ENCODE measurements around the gene CHCHD3.

The CHCHD3 gene

DNA sequence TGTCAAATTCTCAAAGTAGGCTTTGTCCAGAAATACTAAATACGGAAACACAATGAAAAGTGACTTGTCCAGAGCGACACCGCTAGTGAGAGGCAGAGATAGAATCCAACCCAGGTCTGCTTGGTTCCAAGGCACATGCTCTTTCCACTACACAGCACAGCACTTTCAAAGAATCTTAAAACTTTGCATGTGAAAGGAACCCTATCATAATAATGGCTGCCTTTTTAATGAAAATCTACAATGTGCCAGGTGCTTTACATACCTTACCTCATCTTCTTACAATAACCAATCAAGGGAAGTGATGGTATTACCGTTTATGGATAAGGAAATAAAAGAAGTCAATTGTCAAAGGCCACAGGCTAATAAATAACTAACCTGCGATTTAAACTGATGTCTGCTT is 2.6 kb downstream of the CHCHD3 start:
- Histone ChIP-seq H3K27me3 (replicated peaks; ENCODE audit: control insufficient read depth, insufficient read depth, low read length) (no peaks in the 10 kb centered on the region), H3K4me3 (replicated peaks; ENCODE audit: low read depth, low read length) (no peak overlapping the region), H3K36me3 (ENCODE audit: control insufficient read depth, insufficient read depth, low read length) (peaks cover 2% of the 10 kb centered on the region)
- no peak for DNase-seq (ENCODE audit: extremely low read depth, insufficient read length)
- TF ChIP-seq, protein P1, sequence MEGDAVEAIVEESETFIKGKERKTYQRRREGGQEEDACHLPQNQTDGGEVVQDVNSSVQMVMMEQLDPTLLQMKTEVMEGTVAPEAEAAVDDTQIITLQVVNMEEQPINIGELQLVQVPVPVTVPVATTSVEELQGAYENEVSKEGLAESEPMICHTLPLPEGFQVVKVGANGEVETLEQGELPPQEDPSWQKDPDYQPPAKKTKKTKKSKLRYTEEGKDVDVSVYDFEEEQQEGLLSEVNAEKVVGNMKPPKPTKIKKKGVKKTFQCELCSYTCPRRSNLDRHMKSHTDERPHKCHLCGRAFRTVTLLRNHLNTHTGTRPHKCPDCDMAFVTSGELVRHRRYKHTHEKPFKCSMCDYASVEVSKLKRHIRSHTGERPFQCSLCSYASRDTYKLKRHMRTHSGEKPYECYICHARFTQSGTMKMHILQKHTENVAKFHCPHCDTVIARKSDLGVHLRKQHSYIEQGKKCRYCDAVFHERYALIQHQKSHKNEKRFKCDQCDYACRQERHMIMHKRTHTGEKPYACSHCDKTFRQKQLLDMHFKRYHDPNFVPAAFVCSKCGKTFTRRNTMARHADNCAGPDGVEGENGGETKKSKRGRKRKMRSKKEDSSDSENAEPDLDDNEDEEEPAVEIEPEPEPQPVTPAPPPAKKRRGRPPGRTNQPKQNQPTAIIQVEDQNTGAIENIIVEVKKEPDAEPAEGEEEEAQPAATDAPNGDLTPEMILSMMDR (IDR thresholded peaks at IDR 0.05; ENCODE audit: insufficient read depth, low read length, poor library complexity, severe bottlenecking) = no peak

DNA sequence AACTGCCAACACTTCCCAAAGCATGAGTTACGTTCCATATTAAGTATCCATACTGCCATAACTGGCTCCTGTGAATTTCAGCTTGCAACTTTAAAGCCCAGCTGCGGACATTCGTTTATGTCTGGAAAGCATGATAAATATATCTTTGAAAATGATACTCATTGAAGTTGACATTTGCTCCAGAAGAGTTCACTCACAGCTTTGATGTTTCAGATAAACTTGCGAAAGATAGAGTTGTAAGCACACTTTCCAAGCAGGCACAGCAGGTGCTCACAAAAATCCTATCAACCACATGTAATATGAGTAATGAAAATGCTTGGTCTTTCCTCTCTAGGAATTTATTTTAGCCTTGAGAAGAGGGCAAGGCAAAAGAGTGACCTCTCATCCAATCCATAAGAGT is 4.5 kb downstream of the CHCHD3 start:
- TF ChIP-seq, protein P1 (IDR thresholded peaks at IDR 0.05; ENCODE audit: insufficient read depth, low read length, poor library complexity, severe bottlenecking) = no peak
- no peak for DNase-seq (ENCODE audit: extremely low read depth, insufficient read length)
- peaks cover 2% of the 10 kb centered on the region for H3K36me3 ChIP-seq (ENCODE audit: control insufficient read depth, insufficient read depth, low read length)
- no peaks in the 10 kb centered on the region for H3K27me3 ChIP-seq (replicated peaks; ENCODE audit: control insufficient read depth, insufficient read depth, low read length)
- no peak overlapping the region for H3K4me3 ChIP-seq (replicated peaks; ENCODE audit: low read depth, low read length)

DNA sequence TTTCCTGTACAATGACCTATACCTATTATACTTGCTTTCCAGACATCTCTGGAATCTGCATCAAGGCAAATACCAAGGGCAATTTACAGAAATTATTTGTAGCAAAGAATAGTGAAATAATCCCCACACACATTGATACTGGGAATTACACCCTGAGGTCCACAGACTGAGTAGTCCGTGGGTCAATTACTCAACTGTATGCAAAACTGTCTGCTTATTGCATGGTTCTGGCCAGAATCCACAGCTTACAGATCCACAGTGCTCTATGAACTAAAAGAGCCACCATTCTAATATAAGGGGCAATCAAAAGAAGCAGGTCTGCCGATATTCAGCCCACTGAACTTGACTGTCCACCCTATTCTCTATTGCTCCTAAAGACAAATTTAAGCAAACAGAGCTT is 5.7 kb downstream of the CHCHD3 start:
- Histone ChIP-seq H3K4me3 (replicated peaks; ENCODE audit: low read depth, low read length) (no peak overlapping the region), H3K36me3 (ENCODE audit: control insufficient read depth, insufficient read depth, low read length) (peaks cover 2% of the 10 kb centered on the region), H3K27me3 (replicated peaks; ENCODE audit: control insufficient read depth, insufficient read depth, low read length) (no peaks in the 10 kb centered on the region)
- TF ChIP-seq, protein P1 (IDR thresholded peaks at IDR 0.05; ENCODE audit: insufficient read depth, low read length, poor library complexity, severe bottlenecking) = no peak
- DNase-seq (ENCODE audit: extremely low read depth, insufficient read length) = no peak

DNA sequence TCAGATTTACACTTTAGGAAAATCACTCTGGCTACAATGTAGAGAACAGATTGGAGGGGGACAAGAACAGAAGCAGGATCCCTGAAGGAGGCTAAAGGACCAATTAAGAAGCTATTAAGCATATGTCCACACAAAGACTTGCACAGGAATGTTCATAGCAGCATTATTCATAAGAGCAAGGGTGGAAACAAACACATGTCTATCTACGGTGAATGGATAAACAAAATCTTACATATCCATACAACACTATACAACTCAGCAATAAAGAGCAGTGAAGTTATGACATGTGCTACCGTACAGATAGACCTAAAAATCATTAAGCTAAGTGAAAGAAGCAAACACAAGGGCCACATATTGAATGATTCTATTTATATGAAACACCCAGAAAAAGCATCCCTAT is 10.4 kb downstream of the CHCHD3 start:
- TF ChIP-seq, protein P1 (IDR thresholded peaks at IDR 0.05; ENCODE audit: insufficient read depth, low read length, poor library complexity, severe bottlenecking) = no peak
- no peak for DNase-seq (ENCODE audit: extremely low read depth, insufficient read length)
- no peak overlapping the region for H3K4me3 ChIP-seq (replicated peaks; ENCODE audit: low read depth, low read length)
- H3K27me3 ChIP-seq (replicated peaks; ENCODE audit: control insufficient read depth, insufficient read depth, low read length) = no peaks in the 10 kb centered on the region
- H3K36me3 ChIP-seq (ENCODE audit: control insufficient read depth, insufficient read depth, low read length) = peaks cover 3% of the 10 kb centered on the region

DNA sequence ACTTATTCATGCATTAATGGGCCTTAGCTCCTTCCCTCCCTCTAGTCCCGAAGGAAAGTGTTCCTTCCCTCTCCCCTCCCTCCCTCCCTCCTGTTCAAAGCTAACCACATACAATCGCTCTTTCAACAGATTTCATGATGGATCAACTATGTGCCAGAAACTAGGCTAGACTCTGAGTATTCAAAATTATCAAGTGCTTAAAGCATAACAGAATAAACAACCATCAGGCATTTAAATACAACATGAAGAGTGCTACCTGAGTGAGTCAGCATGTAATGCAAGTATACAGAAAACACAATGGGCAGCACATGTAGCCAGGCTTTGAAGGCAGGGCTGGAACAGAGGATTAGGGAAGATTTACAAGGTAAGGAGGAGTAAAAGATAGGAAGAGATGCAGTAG is 11.3 kb downstream of the CHCHD3 start:
- Histone ChIP-seq H3K27me3 (replicated peaks; ENCODE audit: control insufficient read depth, insufficient read depth, low read length) (no peaks in the 10 kb centered on the region), H3K4me3 (replicated peaks; ENCODE audit: low read depth, low read length) (no peak overlapping the region), H3K36me3 (ENCODE audit: control insufficient read depth, insufficient read depth, low read length) (peaks cover 3% of the 10 kb centered on the region)
- TF ChIP-seq, protein P1 (IDR thresholded peaks at IDR 0.05; ENCODE audit: insufficient read depth, low read length, poor library complexity, severe bottlenecking) = no peak
- DNase-seq (ENCODE audit: extremely low read depth, insufficient read length) = no peak

DNA sequence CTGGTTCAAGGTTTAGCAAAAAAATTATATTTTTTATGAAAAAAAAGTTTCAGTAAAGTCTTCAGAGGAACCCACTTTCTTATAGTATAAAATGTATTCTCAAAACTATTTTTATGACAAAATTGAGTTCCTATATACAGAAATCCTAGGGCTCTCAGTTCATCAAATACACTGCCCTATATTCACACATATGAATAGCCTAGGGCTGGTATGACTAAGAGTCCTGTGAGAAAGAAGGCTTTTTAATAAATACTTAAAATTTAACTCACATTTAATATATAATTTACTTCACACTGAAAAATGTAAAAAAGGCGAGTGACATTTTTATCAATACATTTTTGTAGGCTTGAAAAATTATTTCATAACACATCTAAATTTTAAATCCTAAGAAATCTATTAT is 16.6 kb downstream of the CHCHD3 start:
- Histone ChIP-seq H3K36me3 (ENCODE audit: control insufficient read depth, insufficient read depth, low read length) (peaks cover 1% of the 10 kb centered on the region), H3K4me3 (replicated peaks; ENCODE audit: low read depth, low read length) (no peak overlapping the region), H3K27me3 (replicated peaks; ENCODE audit: control insufficient read depth, insufficient read depth, low read length) (no peaks in the 10 kb centered on the region)
- DNase-seq (ENCODE audit: extremely low read depth, insufficient read length) = no peak
- TF ChIP-seq, protein P1 (IDR thresholded peaks at IDR 0.05; ENCODE audit: insufficient read depth, low read length, poor library complexity, severe bottlenecking) = no peak

Data from GM06990 (cell line).